HEK293 (cell line): Measurements from ENCODE around the gene AADAC.
"Not testable (repeated sequence)": the region's sequence is repeated elsewhere in the genome, so short reads cannot be mapped to it uniquely, and the experiment has no call there.

ENCODE experiments used
- GLIS1 ChIP-seq: fragments of 450-650 bp; formaldehyde crosslinking; IDR thresholded peaks from 2 replicates; pipeline ENCODE4 v1.5.1; 2016; ENCODE audit warnings: missing biosample characterization, missing genetic modification characterization
- KLF16 ChIP-seq: fragments of 450-650 bp; formaldehyde crosslinking; IDR thresholded peaks from 2 replicates; pipeline ENCODE4 v1.5.1; 2017; ENCODE audit warnings: missing biosample characterization, missing genetic modification characterization
- YY1 ChIP-seq: fragments of 450-650 bp; formaldehyde crosslinking; IDR thresholded peaks from 2 replicates; pipeline ENCODE4 v1.5.1; 2018; ENCODE audit warnings: missing biosample characterization, missing genetic modification characterization
- ZNF202 ChIP-seq: fragments of 450-650 bp; formaldehyde crosslinking; IDR thresholded peaks from 2 replicates; pipeline ENCODE4 v1.5.1; 2016; ENCODE audit warnings: missing biosample characterization, missing genetic modification characterization, borderline replicate concordance
- ZNF292 ChIP-seq: fragments of 450-650 bp; formaldehyde crosslinking; IDR thresholded peaks from 2 replicates; pipeline ENCODE4 v1.5.1; 2016; ENCODE audit warnings: low read depth, missing biosample characterization, missing genetic modification characterization, borderline replicate concordance
- ZNF426 ChIP-seq: fragments of 450-650 bp; formaldehyde crosslinking; IDR thresholded peaks from 2 replicates; pipeline ENCODE4 v1.5.1; 2017; ENCODE audit warnings: missing biosample characterization, missing genetic modification characterization, mild to moderate bottlenecking, inconsistent platforms, moderate library complexity
- TF ChIP-seq, protein P1 (sequence below): fragments of 450-650 bp; formaldehyde crosslinking; IDR thresholded peaks from 2 replicates; pipeline ENCODE4 v1.5.1; 2016; ENCODE audit warnings: missing biosample characterization, missing genetic modification characterization
- TF ChIP-seq, protein P2 (sequence below): fragments of 450-650 bp; formaldehyde crosslinking; conservative IDR thresholded peaks from 2 replicates; pipeline ENCODE4 v1.5.1; 2016; ENCODE audit warnings: low read depth, missing biosample characterization, missing genetic modification characterization
- TF ChIP-seq, protein P3 (sequence below): fragments of 450-650 bp; formaldehyde crosslinking; IDR thresholded peaks from 2 replicates; pipeline ENCODE4 v1.5.1; 2017; ENCODE audit warnings: missing biosample characterization, missing genetic modification characterization

DNA sequence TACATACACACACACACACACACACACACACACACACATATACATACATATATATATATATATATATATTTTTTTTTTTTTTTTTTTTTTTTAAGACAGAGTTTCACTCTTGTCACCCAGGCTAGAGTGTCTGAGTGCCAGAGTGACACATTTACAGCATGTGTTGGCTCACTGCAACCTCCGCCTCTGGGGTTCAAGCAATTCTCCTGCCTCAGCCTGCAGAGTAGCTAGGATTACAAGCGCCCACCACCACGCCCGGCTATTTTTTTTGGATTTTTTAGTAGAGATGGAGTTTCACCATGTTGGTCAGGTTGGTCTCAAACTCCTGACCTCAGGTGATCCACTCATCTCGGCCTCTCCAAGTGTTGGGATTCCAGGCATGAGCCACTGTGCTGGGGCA lies 60.2 kb downstream of the AADAC start:
- not testable (repeated sequence) for TF ChIP-seq ZNF426 (tag by site-specific recombination); GLIS1 (tag by site-specific recombination); ZNF202; ZNF292; KLF16; YY1
- TF ChIP-seq, protein P1, sequence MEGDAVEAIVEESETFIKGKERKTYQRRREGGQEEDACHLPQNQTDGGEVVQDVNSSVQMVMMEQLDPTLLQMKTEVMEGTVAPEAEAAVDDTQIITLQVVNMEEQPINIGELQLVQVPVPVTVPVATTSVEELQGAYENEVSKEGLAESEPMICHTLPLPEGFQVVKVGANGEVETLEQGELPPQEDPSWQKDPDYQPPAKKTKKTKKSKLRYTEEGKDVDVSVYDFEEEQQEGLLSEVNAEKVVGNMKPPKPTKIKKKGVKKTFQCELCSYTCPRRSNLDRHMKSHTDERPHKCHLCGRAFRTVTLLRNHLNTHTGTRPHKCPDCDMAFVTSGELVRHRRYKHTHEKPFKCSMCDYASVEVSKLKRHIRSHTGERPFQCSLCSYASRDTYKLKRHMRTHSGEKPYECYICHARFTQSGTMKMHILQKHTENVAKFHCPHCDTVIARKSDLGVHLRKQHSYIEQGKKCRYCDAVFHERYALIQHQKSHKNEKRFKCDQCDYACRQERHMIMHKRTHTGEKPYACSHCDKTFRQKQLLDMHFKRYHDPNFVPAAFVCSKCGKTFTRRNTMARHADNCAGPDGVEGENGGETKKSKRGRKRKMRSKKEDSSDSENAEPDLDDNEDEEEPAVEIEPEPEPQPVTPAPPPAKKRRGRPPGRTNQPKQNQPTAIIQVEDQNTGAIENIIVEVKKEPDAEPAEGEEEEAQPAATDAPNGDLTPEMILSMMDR = not testable (repeated sequence)
- TF ChIP-seq, protein P2, sequence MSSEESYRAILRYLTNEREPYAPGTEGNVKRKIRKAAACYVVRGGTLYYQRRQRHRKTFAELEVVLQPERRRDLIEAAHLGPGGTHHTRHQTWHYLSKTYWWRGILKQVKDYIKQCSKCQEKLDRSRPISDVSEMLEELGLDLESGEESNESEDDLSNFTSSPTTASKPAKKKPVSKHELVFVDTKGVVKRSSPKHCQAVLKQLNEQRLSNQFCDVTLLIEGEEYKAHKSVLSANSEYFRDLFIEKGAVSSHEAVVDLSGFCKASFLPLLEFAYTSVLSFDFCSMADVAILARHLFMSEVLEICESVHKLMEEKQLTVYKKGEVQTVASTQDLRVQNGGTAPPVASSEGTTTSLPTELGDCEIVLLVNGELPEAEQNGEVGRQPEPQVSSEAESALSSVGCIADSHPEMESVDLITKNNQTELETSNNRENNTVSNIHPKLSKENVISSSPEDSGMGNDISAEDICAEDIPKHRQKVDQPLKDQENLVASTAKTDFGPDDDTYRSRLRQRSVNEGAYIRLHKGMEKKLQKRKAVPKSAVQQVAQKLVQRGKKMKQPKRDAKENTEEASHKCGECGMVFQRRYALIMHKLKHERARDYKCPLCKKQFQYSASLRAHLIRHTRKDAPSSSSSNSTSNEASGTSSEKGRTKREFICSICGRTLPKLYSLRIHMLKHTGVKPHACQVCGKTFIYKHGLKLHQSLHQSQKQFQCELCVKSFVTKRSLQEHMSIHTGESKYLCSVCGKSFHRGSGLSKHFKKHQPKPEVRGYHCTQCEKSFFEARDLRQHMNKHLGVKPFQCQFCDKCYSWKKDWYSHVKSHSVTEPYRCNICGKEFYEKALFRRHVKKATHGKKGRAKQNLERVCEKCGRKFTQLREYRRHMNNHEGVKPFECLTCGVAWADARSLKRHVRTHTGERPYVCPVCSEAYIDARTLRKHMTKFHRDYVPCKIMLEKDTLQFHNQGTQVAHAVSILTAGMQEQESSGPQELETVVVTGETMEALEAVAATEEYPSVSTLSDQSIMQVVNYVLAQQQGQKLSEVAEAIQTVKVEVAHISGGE (tag by site-specific recombination) = not testable (repeated sequence)
- TF ChIP-seq, protein P3, sequence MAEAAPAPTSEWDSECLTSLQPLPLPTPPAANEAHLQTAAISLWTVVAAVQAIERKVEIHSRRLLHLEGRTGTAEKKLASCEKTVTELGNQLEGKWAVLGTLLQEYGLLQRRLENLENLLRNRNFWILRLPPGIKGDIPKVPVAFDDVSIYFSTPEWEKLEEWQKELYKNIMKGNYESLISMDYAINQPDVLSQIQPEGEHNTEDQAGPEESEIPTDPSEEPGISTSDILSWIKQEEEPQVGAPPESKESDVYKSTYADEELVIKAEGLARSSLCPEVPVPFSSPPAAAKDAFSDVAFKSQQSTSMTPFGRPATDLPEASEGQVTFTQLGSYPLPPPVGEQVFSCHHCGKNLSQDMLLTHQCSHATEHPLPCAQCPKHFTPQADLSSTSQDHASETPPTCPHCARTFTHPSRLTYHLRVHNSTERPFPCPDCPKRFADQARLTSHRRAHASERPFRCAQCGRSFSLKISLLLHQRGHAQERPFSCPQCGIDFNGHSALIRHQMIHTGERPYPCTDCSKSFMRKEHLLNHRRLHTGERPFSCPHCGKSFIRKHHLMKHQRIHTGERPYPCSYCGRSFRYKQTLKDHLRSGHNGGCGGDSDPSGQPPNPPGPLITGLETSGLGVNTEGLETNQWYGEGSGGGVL (tag by site-specific recombination) = not testable (repeated sequence)
